PC-3 (cell line): Measurements from ENCODE around the gene PSMA2.

Experiments used
- EZH2 ChIP-seq: fragments of 300-600 bp; sonication (generic); IDR thresholded peaks from one replicate; pipeline ENCODE4 v1.6.1; 2017; ENCODE audit warnings: antibody characterized with exemption, mild to moderate bottlenecking, low read length; ENCODE audit not compliant: unreplicated experiment
- EZH2phosphoT487 ChIP-seq: fragments of 300-600 bp; sonication (generic); IDR thresholded peaks from 2 replicates; pipeline ENCODE4 v1.6.1; 2018; ENCODE audit warnings: mild to moderate bottlenecking, antibody characterized with exemption, low read length, borderline replicate concordance
- TF ChIP-seq, protein P1 (sequence below): fragments of 300-600 bp; sonication (generic); conservative IDR thresholded peaks from 2 replicates; pipeline ENCODE4 v1.5.1; 2017; ENCODE audit warnings: antibody characterized with exemption, low read depth, mild to moderate bottlenecking, low read length

DNA sequence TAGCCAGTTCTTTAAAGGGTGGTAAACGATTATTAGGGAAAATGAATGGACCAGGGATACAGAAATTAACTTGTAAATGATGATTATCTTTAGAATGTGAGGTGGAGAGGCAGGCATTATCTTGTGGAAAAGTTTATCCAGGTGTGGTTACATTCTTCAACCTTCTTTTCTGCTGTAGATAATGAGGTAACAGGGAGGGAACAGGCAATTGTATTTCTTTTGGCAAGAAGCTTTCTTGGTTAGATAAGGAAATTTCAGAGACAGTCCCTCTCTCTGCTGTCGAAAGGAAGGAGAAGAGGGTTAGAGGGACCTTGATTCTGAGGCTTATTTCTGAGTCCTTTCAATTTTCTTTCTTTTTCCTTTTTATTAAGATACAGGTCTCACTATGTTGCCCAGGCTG is 32.3 kb upstream of the PSMA2 start:
- TF ChIP-seq, protein P1, sequence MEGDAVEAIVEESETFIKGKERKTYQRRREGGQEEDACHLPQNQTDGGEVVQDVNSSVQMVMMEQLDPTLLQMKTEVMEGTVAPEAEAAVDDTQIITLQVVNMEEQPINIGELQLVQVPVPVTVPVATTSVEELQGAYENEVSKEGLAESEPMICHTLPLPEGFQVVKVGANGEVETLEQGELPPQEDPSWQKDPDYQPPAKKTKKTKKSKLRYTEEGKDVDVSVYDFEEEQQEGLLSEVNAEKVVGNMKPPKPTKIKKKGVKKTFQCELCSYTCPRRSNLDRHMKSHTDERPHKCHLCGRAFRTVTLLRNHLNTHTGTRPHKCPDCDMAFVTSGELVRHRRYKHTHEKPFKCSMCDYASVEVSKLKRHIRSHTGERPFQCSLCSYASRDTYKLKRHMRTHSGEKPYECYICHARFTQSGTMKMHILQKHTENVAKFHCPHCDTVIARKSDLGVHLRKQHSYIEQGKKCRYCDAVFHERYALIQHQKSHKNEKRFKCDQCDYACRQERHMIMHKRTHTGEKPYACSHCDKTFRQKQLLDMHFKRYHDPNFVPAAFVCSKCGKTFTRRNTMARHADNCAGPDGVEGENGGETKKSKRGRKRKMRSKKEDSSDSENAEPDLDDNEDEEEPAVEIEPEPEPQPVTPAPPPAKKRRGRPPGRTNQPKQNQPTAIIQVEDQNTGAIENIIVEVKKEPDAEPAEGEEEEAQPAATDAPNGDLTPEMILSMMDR, result no peak
- TF ChIP-seq EZH2 (no peak), EZH2phosphoT487 (no peak)
